H9 (cell line): ENCODE data around the gene PDE1A. TPM values are rescaled to one million over a fixed set of nuclear protein-coding genes. Genes with fewer than 3 reads are reported as not detected.

ENCODE experiments used
- DNase-seq: peaks from one replicate; pipeline ENCODE4 v3.0.0-alpha.2; 2017
- H2AFZ ChIP-seq: one replicate; pipeline ENCODE4 v1.6.1; 2013; ENCODE audit warnings: mild to moderate bottlenecking, low read length, control low read depth, moderate library complexity
- H2AK5ac ChIP-seq: 2 replicates; pipeline ENCODE4 v1.6.1; 2013; ENCODE audit warnings: low read length, control low read depth, mixed read lengths; ENCODE audit not compliant: insufficient read length
- H2BK120ac ChIP-seq: one replicate; pipeline ENCODE4 v1.6.1; 2013; ENCODE audit warnings: low read depth, mild to moderate bottlenecking, low read length, control low read depth, inconsistent platforms; ENCODE audit not compliant: poor library complexity, severe bottlenecking
- H2BK12ac ChIP-seq: 2 replicates; pipeline ENCODE4 v1.6.1; 2013; ENCODE audit warnings: low read length, control low read depth, mixed read lengths, low read depth; ENCODE audit not compliant: insufficient read length
- H2BK15ac ChIP-seq: 2 replicates; pipeline ENCODE4 v1.6.1; 2013; ENCODE audit warnings: low read depth, low read length, control low read depth
- H2BK20ac ChIP-seq: one replicate; pipeline ENCODE4 v1.6.1; 2013; ENCODE audit warnings: low read depth, mild to moderate bottlenecking, low read length, control low read depth, inconsistent platforms; ENCODE audit not compliant: poor library complexity, severe bottlenecking
- H2BK5ac ChIP-seq: 2 replicates; pipeline ENCODE4 v1.6.1; 2013; ENCODE audit warnings: low read length, control low read depth, mixed read lengths; ENCODE audit not compliant: insufficient read length
- H3K14ac ChIP-seq: 2 replicates; pipeline ENCODE4 v1.6.1; 2013; ENCODE audit warnings: low read length, control low read depth; ENCODE audit not compliant: insufficient read depth
- H3K18ac ChIP-seq: 2 replicates; pipeline ENCODE4 v1.6.1; 2013; ENCODE audit warnings: low read depth, mild to moderate bottlenecking, mixed read lengths, low read length, control low read depth; ENCODE audit not compliant: insufficient read length
- H3K23ac ChIP-seq: 2 replicates; pipeline ENCODE4 v1.6.1; 2013; ENCODE audit warnings: low read length, control low read depth, mixed read lengths, low read depth; ENCODE audit not compliant: insufficient read length
- H3K23me2 ChIP-seq: 2 replicates; pipeline ENCODE4 v1.6.1; 2013; ENCODE audit warnings: low read depth, mild to moderate bottlenecking, mixed read lengths, low read length, control low read depth; ENCODE audit not compliant: insufficient read length, poor library complexity, severe bottlenecking
- H3K27ac ChIP-seq: 2 replicates; pipeline ENCODE4 v1.5.1; 2013; ENCODE audit warnings: low read length, control low read depth, mixed read lengths, low read depth; ENCODE audit not compliant: insufficient read length
- H3K27me3 ChIP-seq: 2 replicates; pipeline ENCODE4 v1.6.1; 2013; ENCODE audit warnings: low read length, control low read depth, inconsistent platforms; ENCODE audit not compliant: insufficient read depth
- H3K4ac ChIP-seq: 2 replicates; pipeline ENCODE4 v1.6.1; 2013; ENCODE audit warnings: low read depth, mild to moderate bottlenecking, control low read depth, inconsistent platforms, low read length, moderate library complexity
- H3K4me1 ChIP-seq: 2 replicates; pipeline ENCODE4 v1.6.1; 2013; ENCODE audit warnings: low read length, control low read depth, inconsistent platforms; ENCODE audit not compliant: insufficient read depth
- H3K4me2 ChIP-seq: 2 replicates; pipeline ENCODE4 v1.6.1; 2013; ENCODE audit warnings: low read length, control low read depth, mixed read lengths; ENCODE audit not compliant: insufficient read length, insufficient read depth
- H3K56ac ChIP-seq: 2 replicates; pipeline ENCODE4 v1.6.1; 2013; ENCODE audit warnings: low read depth, mild to moderate bottlenecking, mixed read lengths, low read length, control low read depth; ENCODE audit not compliant: insufficient read length
- H3K79me1 ChIP-seq: 2 replicates; pipeline ENCODE4 v1.6.1; 2013; ENCODE audit warnings: low read depth, mild to moderate bottlenecking, moderate library complexity, low read length, control low read depth, inconsistent platforms; ENCODE audit not compliant: insufficient read depth, poor library complexity, severe bottlenecking
- H3K79me2 ChIP-seq: 2 replicates; pipeline ENCODE4 v1.6.1; 2013; ENCODE audit warnings: low read length, control low read depth, inconsistent platforms; ENCODE audit not compliant: insufficient read depth
- H3K9ac ChIP-seq: 2 replicates; pipeline ENCODE4 v1.6.1; 2013; ENCODE audit warnings: low read length, control low read depth, mixed read lengths; ENCODE audit not compliant: insufficient read length; ENCODE audit errors: extremely low read depth
- H3K9me3 ChIP-seq: one replicate; pipeline ENCODE4 v1.6.1; 2013; ENCODE audit warnings: low read depth, low read length, inconsistent platforms; ENCODE audit not compliant: control insufficient read depth
- H3T11ph ChIP-seq: one replicate; pipeline ENCODE4 v1.6.1; 2013; ENCODE audit warnings: mild to moderate bottlenecking, low read length, control low read depth, inconsistent platforms
- H4K20me1 ChIP-seq: one replicate; pipeline ENCODE4 v1.6.1; 2013; ENCODE audit not compliant: control insufficient read depth, insufficient read length, insufficient read depth
- H4K5ac ChIP-seq: 2 replicates; pipeline ENCODE4 v1.6.1; 2013; ENCODE audit warnings: low read depth, mild to moderate bottlenecking, mixed read lengths, low read length, control low read depth; ENCODE audit not compliant: insufficient read length
- H4K8ac ChIP-seq: replicated peaks from 2 replicates; pipeline ENCODE4 v1.6.1; 2013; ENCODE audit warnings: low read length, control low read depth, mixed read lengths, low read depth; ENCODE audit not compliant: insufficient read length
- H4K91ac ChIP-seq: 2 replicates; pipeline ENCODE4 v1.6.1; 2013; ENCODE audit warnings: low read depth, mild to moderate bottlenecking, moderate library complexity, mixed read lengths, low read length, control low read depth; ENCODE audit not compliant: insufficient read length
- H3K27ac Mint-ChIP-seq, 3 experiments: 2 replicates in 2 of 3; 3 replicates in 1 of 3; pipeline ENCODE4 v1.8.0; 2020 to 2021; ENCODE audit warnings: mixed read lengths in 3 of 3, mild to moderate bottlenecking in 1 of 3, moderate library complexity in 1 of 3
- H3K27me3 Mint-ChIP-seq: 2 replicates; pipeline ENCODE4 v1.8.0; 2021; ENCODE audit warnings: low read depth, mild to moderate bottlenecking, moderate library complexity, mixed read lengths
- H3K36me3 Mint-ChIP-seq, 3 experiments: 2 replicates in 2 of 3; 3 replicates in 1 of 3; pipeline ENCODE4 v1.8.0; 2020 to 2021; ENCODE audit warnings: low read depth in 3 of 3, mixed read lengths in 3 of 3; ENCODE audit not compliant: insufficient read depth in 1 of 3
- H3K4me1 Mint-ChIP-seq, 2 experiments: 2 replicates each; pipeline ENCODE4 v1.8.0; 2020; ENCODE audit warnings: mixed read lengths in 2 of 2
- H3K4me3 Mint-ChIP-seq, 2 experiments: 2 replicates in 1 of 2; 3 replicates in 1 of 2; pipeline ENCODE4 v1.8.0; 2020 to 2021; ENCODE audit warnings: mild to moderate bottlenecking in 2 of 2, mixed read lengths in 2 of 2, moderate library complexity in 1 of 2
- H3K9me3 Mint-ChIP-seq, 2 experiments: 2 replicates in 1 of 2; 3 replicates in 1 of 2; pipeline ENCODE4 v1.8.0; 2020; ENCODE audit warnings: mild to moderate bottlenecking in 2 of 2, mixed read lengths in 2 of 2, moderate library complexity in 1 of 2
- CTCF ChIP-seq: fragments of 200-600 bp; sonication (generic); conservative IDR thresholded peaks from 3 replicates; pipeline ENCODE4 v1.8.0; 2021; ENCODE audit warnings: antibody characterized with exemption, mild to moderate bottlenecking
- WGBS: extraction: QIAGEN DNeasy Blood & Tissue Kit; methylation state at CpG from one replicate; pipeline ENCODE4 v1.1.7; 2013; ENCODE audit warnings: missing lambda C conversion rate, low lambda C conversion rate, mixed read lengths; ENCODE audit not compliant: insufficient read length; ENCODE audit errors: extremely low coverage; 5-methylcytosine and 5-hydroxymethylcytosine counted together
- total RNA-seq: library from RNA; stranded (reverse); gene quantifications from 2 replicates; pipeline ENCODE4 v1.2.1, GENCODE V29; 2021

The PDE1A gene
- total RNA-seq, 1 experiment from 2014 or later: 0.11 TPM

GRCh38 chr2:182444806-182445205 lies 18.0 kb upstream of the PDE1A start:
- no peak overlapping the region for H2BK15ac ChIP-seq
- no peak overlapping the region for H2BK12ac ChIP-seq
- H3K4ac ChIP-seq: no peak overlapping the region

More at GRCh38 chr2:182444806-182445205, 18.0 kb upstream of the PDE1A start:
- DNase-seq: no peak
- Histone ChIP-seq H3K9ac (no peak overlapping the region), H2BK20ac (no peak overlapping the region), H4K20me1 (no peaks in the 10 kb centered on the region), H3K23me2 (no peaks in the 10 kb centered on the region), H2AK5ac (no peak overlapping the region), H3K27me3 (no peaks in the 10 kb centered on the region), H3K79me1 (no peaks in the 10 kb centered on the region), H3K14ac (no peak overlapping the region), H2BK5ac (no peak overlapping the region), H4K91ac (no peak overlapping the region), H4K8ac (no peak overlapping the region), H2BK120ac (no peak overlapping the region), H4K5ac (no peak overlapping the region), H3K9me3 (no peaks in the 10 kb centered on the region), H3K18ac (no peak overlapping the region), H2AFZ (no peak overlapping the region), H3K27ac (no peak overlapping the region), H3K79me2 (no peaks in the 10 kb centered on the region), H3K4me2 (no peak overlapping the region), H3K23ac (no peak overlapping the region), H3K4me1 (no peaks in the 10 kb centered on the region), H3K56ac (no peak overlapping the region), H3T11ph (no peak overlapping the region)
- no CpG with 5 or more reads among the region's 2 CpGs for WGBS
- H3K4me1 Mint-ChIP-seq: peaks cover 3 to 11% of the 10 kb centered on the region in 2 experiments; a peak in 3 of 4 replicates
- no peaks in the 10 kb centered on the region for H3K9me3 Mint-ChIP-seq
- H3K4me3 Mint-ChIP-seq: no peak overlapping the region
- no peak overlapping the region for H3K27ac Mint-ChIP-seq
- no peak for TF ChIP-seq CTCF
- H3K27me3 Mint-ChIP-seq: no peaks in the 10 kb centered on the region
- H3K36me3 Mint-ChIP-seq: no peaks in the 10 kb centered on the region
